Measurements from ENCODE around the gene HPS3. TPM values are rescaled to one million over a fixed set of nuclear protein-coding genes. Genes with fewer than 3 reads are reported as not detected.
A peak's percentile ranks its signal among the peaks of the same experiment; 100 is the strongest.

HPS3 gene
- polyA plus RNA-seq, 1 donor from 2014 or later: 44.8 TPM

- Mint-ChIP-seq H3K9me3 (no peaks in the 10 kb centered on the region), H3K27me3 (no peaks in the 10 kb centered on the region), H3K4me1 (peaks cover 14 to 23% (median 17%) of the 10 kb centered on the region in 3 donors), H3K27ac (peak overlapping the region in 1 of 3 donors; percentile 85), H3K36me3 (peaks cover 5% of the 10 kb centered on the region), H3K4me3 (no peak overlapping the region)
These were observed 21.0 kb downstream of the HPS3 start for GRCh38 chr3:149150436-149150835.

DNA sequence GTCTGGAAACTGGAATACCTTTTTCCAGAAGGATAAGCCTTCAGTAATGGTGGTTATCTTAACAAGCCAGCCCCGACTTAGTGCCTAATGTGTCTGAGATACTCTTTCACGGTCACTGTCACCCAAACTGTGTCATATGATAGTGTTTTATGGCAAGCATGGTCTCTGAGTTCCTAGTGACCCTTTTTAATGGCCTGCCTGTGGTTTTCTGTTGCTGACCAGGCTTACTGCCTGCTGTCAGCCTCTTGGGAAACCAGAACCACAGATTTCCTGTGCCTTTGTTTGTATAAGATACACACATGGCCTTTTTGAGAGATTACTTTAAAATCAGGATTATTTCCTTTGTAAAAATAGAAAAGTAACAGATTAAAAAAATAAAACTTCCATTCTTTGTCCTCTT lies 22.4 kb downstream of the HPS3 start:
- H3K4me1 Mint-ChIP-seq: peaks cover 12 to 21% (median 15%) of the 10 kb centered on the region in 3 donors
- H3K27ac Mint-ChIP-seq: peak overlapping the region in 2 of 3 donors; percentile 11 to 77
- no peaks in the 10 kb centered on the region for H3K27me3 Mint-ChIP-seq
- H3K36me3 Mint-ChIP-seq: peaks cover 10% of the 10 kb centered on the region
- H3K9me3 Mint-ChIP-seq: no peaks in the 10 kb centered on the region
- peak overlapping the region in 2 of 4 donors; percentile 25 to 58 for H3K4me3 Mint-ChIP-seq

DNA sequence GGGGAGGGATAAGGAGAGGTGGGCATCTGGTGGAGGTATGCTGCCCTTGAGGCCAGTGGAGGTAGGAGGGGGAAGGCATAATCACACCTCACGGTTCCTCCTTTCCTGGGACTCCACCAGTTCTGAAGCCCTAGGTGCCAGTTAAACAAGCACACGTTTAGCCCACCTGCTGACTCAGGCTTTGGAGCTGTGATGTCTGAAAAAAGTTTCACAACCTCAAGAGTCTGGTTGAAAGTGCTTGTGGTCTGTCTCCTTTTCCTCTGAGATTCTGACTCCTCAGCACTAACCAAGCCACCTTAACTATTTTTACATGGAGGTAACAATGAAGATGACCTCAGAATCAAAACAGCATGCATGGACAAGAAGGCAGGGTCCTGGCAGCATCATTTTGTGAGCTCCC lies 23.0 kb downstream of the HPS3 start:
- Mint-ChIP-seq H3K9me3 (no peaks in the 10 kb centered on the region), H3K27ac (peak overlapping the region in 1 of 3 donors; percentile 11), H3K36me3 (peaks cover 10% of the 10 kb centered on the region), H3K27me3 (no peaks in the 10 kb centered on the region), H3K4me3 (peak overlapping the region in 1 of 4 donors; percentile 20), H3K4me1 (peaks cover 12 to 21% (median 15%) of the 10 kb centered on the region in 3 donors)

DNA sequence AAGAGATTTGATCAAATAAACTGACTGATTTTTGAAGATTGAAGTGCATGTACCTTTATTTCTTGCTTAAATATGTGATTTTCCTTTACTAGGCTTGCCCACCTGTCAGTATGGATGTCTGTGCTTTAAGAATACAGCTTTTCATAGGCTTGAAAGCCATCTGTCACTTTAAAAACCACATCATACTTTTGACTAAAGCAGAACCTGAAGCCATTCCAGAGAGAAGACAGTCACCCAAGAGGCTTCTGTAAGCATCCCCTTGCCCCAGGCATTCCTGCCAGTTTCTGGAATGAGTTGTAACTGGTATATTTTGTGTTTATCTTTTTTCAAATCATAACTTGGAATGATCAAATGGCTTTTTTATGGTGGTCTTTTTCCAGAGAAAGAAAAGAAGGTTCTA lies 24.0 kb downstream of the HPS3 start:
- Mint-ChIP-seq H3K4me3 (no peak overlapping the region), H3K36me3 (peaks cover 10% of the 10 kb centered on the region), H3K4me1 (peaks cover 12 to 19% (median 13%) of the 10 kb centered on the region in 3 donors), H3K27ac (peak overlapping the region in 1 of 3 donors; percentile 17), H3K9me3 (no peaks in the 10 kb centered on the region), H3K27me3 (no peaks in the 10 kb centered on the region)

GRCh38 chr3:149160754-149161300 lies 31.4 kb downstream of the HPS3 start:
- Mint-ChIP-seq H3K9me3 (no peaks in the 10 kb centered on the region), H3K4me3 (no peak overlapping the region), H3K4me1 (peaks cover 2 to 5% (median 2%) of the 10 kb centered on the region in 3 donors), H3K27me3 (no peaks in the 10 kb centered on the region), H3K36me3 (peaks cover 14% of the 10 kb centered on the region), H3K27ac (no peak overlapping the region)

GRCh38 chr3:149162007-149162406 lies 32.6 kb downstream of the HPS3 start:
- Mint-ChIP-seq H3K36me3 (peaks cover 9% of the 10 kb centered on the region), H3K4me3 (no peak overlapping the region), H3K27ac (no peak overlapping the region), H3K4me1 (peaks cover 2 to 5% (median 2%) of the 10 kb centered on the region in 3 donors), H3K9me3 (no peaks in the 10 kb centered on the region), H3K27me3 (no peaks in the 10 kb centered on the region)

- peaks cover 2 to 5% (median 2%) of the 10 kb centered on the region in 3 donors for H3K4me1 Mint-ChIP-seq
- H3K36me3 Mint-ChIP-seq: peaks cover 12% of the 10 kb centered on the region
- no peaks in the 10 kb centered on the region for H3K27me3 Mint-ChIP-seq
- no peak overlapping the region for H3K4me3 Mint-ChIP-seq
- H3K9me3 Mint-ChIP-seq: no peaks in the 10 kb centered on the region
- H3K27ac Mint-ChIP-seq: no peak overlapping the region
These were observed 33.6 kb downstream of the HPS3 start for GRCh38 chr3:149163066-149163465.

DNA sequence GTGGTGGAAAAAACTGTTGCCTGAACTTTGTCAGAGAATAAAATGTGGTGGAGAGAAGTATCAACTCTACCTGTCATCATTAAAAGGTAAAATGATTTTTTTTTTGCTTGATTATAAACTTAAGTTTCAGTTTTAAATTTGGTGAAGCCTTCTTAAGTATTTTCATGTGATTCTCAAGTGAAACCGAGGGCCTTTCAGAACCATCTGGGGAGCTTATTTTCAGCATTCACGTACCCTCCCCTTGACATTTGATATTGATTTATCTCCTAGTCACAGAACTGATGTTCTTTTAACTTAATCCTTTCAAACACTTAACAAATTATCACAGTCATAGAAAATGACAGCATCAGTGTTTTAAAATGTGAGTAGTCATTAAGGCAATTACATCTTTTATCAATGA lies 38.5 kb downstream of the HPS3 start:
- Mint-ChIP-seq H3K27me3 (no peaks in the 10 kb centered on the region), H3K27ac (no peak overlapping the region), H3K4me1 (peaks cover 0 to 2% (median 2%) of the 10 kb centered on the region in 3 donors), H3K9me3 (no peaks in the 10 kb centered on the region), H3K4me3 (no peak overlapping the region), H3K36me3 (peaks cover 11% of the 10 kb centered on the region)

- Mint-ChIP-seq H3K27ac (no peak overlapping the region), H3K27me3 (no peaks in the 10 kb centered on the region), H3K9me3 (no peaks in the 10 kb centered on the region), H3K4me1 (peaks cover 0 to 4% (median 0%) of the 10 kb centered on the region in 3 donors), H3K36me3 (peaks cover 11% of the 10 kb centered on the region), H3K4me3 (no peak overlapping the region)
These were observed 41.2 kb downstream of the HPS3 start for GRCh38 chr3:149170672-149171071.

DNA sequence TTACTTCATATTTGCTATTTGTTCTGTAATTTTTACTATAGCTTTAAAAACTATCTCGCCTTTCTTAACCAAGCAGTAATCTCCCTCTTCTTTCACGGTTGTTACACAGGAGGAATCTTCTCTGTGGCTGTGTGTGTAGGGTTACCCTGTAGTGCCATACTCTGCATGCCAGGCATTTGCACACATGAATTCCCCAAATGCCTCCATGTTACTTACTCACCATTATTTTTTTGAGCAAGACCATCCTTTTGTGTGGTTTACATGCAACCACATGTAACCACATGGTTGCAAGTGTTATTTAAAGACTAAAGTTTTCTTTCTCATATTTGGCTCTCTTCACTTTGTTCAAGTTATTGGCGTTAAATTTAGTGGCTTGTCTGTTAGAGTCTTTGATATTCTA lies 45.5 kb downstream of the HPS3 start:
- H3K4me1 Mint-ChIP-seq: peaks cover 0 to 4% (median 0%) of the 10 kb centered on the region in 3 donors
- no peaks in the 10 kb centered on the region for H3K27me3 Mint-ChIP-seq
- H3K27ac Mint-ChIP-seq: peak overlapping the region in 1 of 3 donors; percentile 77
- peaks cover 9% of the 10 kb centered on the region for H3K36me3 Mint-ChIP-seq
- no peak overlapping the region for H3K4me3 Mint-ChIP-seq
- H3K9me3 Mint-ChIP-seq: no peaks in the 10 kb centered on the region

DNA sequence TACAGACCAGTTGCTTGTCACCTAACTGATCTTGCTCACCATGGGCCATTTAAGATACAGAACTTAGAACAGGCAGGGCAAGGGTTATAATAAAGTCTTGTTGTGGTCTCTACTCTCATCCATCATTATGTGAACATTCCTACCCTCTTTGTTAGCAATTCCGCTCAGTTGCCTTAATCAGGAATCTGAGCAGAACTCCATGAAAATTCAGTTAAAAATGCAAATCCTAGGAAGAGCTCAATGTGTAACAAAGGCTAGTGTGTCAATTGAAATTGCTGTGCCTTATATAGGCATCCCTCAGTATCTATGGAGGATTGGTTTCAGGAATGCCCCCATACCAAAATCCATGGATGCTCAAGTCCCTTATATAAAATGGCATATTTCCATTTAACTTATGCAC lies 47.7 kb downstream of the HPS3 start:
- no peaks in the 10 kb centered on the region for H3K9me3 Mint-ChIP-seq
- peaks cover 0 to 4% (median 0%) of the 10 kb centered on the region in 3 donors for H3K4me1 Mint-ChIP-seq
- no peak overlapping the region for H3K4me3 Mint-ChIP-seq
- H3K27ac Mint-ChIP-seq: no peak overlapping the region
- peaks cover 4% of the 10 kb centered on the region for H3K36me3 Mint-ChIP-seq
- no peaks in the 10 kb centered on the region for H3K27me3 Mint-ChIP-seq

DNA sequence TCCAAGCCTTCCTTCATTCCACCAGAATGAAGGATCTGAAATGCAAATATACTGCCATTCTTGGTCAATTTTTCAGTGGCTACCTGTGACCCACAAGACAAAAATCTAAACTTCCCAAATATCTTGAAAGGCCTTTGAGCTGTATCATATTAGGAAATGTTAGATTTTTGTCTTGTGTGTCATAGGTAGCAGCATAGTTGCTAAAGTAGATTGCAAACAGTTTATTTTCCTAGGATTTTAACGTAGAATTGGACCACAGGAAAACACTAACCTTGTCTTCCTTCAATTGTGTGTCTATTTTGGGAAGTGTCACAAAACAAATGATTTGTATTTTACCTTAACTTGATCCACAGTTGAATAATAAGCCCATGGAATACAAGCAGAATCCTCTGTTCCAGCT lies 49.8 kb downstream of the HPS3 start:
- peaks cover 0 to 3% (median 0%) of the 10 kb centered on the region in 3 donors for H3K4me1 Mint-ChIP-seq
- no peaks in the 10 kb centered on the region for H3K9me3 Mint-ChIP-seq
- H3K27ac Mint-ChIP-seq: no peak overlapping the region
- H3K36me3 Mint-ChIP-seq: peaks cover 3% of the 10 kb centered on the region
- H3K27me3 Mint-ChIP-seq: no peaks in the 10 kb centered on the region
- H3K4me3 Mint-ChIP-seq: no peak overlapping the region

- H3K36me3 Mint-ChIP-seq: peaks cover 3% of the 10 kb centered on the region
- no peak overlapping the region for H3K27ac Mint-ChIP-seq
- H3K4me1 Mint-ChIP-seq: peaks cover 0 to 2% (median 0%) of the 10 kb centered on the region in 3 donors
- no peaks in the 10 kb centered on the region for H3K9me3 Mint-ChIP-seq
- H3K4me3 Mint-ChIP-seq: no peak overlapping the region
- no peaks in the 10 kb centered on the region for H3K27me3 Mint-ChIP-seq
These were observed 50.7 kb downstream of the HPS3 start for GRCh38 chr3:149180057-149180573.

GRCh38 chr3:149181182-149181581 lies 51.7 kb downstream of the HPS3 start:
- no peaks in the 10 kb centered on the region for H3K9me3 Mint-ChIP-seq
- no peaks in the 10 kb centered on the region for H3K27me3 Mint-ChIP-seq
- H3K36me3 Mint-ChIP-seq: peaks cover 3% of the 10 kb centered on the region
- H3K4me1 Mint-ChIP-seq: peaks cover 0 to 2% (median 0%) of the 10 kb centered on the region in 3 donors
- H3K27ac Mint-ChIP-seq: no peak overlapping the region
- H3K4me3 Mint-ChIP-seq: no peak overlapping the region

GRCh38 chr3:149186219-149186618 lies 56.8 kb downstream of the HPS3 start:
- Mint-ChIP-seq H3K4me3 (no peak overlapping the region), H3K27me3 (no peaks in the 10 kb centered on the region), H3K36me3 (peaks cover 2% of the 10 kb centered on the region), H3K4me1 (peaks cover 0 to 2% (median 0%) of the 10 kb centered on the region in 3 donors), H3K9me3 (no peaks in the 10 kb centered on the region), H3K27ac (no peak overlapping the region)

GRCh38 chr3:149186721-149187120 lies 57.3 kb downstream of the HPS3 start:
- Mint-ChIP-seq H3K27ac (no peak overlapping the region), H3K9me3 (no peaks in the 10 kb centered on the region), H3K4me1 (peaks cover 0 to 2% (median 0%) of the 10 kb centered on the region in 3 donors), H3K36me3 (peaks cover 2% of the 10 kb centered on the region), H3K4me3 (peak overlapping the region in 1 of 4 donors; percentile 49), H3K27me3 (no peaks in the 10 kb centered on the region)
